Bronchial epithelial cell (primary cell): Measurements from ENCODE around the gene WDR70. TPM values are rescaled to one million over a fixed set of nuclear protein-coding genes. Genes with fewer than 3 reads are reported as not detected.

ENCODE experiments used
- DNase-seq: peaks from one replicate; pipeline ENCODE4 v3.0.0-alpha.2; 2010; ENCODE audit warnings: low read depth
- FAIRE-seq: peaks from 2 replicates; lab custom pipeline; 2011; peaks lifted over from hg19 to GRCh38; lab: Jason Lieb, UNC
- H3K27me3 ChIP-seq: 2 replicates; pipeline ENCODE4 v1.5.1; 2011; ENCODE audit warnings: low read length; ENCODE audit not compliant: control insufficient read depth, insufficient read depth
- H3K36me3 ChIP-seq: 2 replicates; pipeline ENCODE4 v1.5.1; 2011; ENCODE audit warnings: low read length; ENCODE audit not compliant: control insufficient read depth, insufficient read depth
- H3K4me3 ChIP-seq: 2 replicates; pipeline ENCODE4 v1.5.1; 2011; ENCODE audit warnings: mild to moderate bottlenecking, low read depth, low read length, control low read depth
- total RNA-seq: library from RNA; depleted of rRNA; stranded (reverse); fragments of >200 nt; gene quantifications from 2 replicates; pipeline ENCODE4 v1.2.1, GENCODE V29; 2014
- TF ChIP-seq, protein P1 (sequence below): IDR thresholded peaks from 2 replicates; pipeline ENCODE4 v1.5.1; 2011; ENCODE audit warnings: mild to moderate bottlenecking, moderate library complexity, low read length, control low read depth, inconsistent platforms; ENCODE audit not compliant: insufficient read depth, severe bottlenecking

The WDR70 gene
- total RNA-seq, 1 donor from 2014 or later = 17.9 TPM

DNA sequence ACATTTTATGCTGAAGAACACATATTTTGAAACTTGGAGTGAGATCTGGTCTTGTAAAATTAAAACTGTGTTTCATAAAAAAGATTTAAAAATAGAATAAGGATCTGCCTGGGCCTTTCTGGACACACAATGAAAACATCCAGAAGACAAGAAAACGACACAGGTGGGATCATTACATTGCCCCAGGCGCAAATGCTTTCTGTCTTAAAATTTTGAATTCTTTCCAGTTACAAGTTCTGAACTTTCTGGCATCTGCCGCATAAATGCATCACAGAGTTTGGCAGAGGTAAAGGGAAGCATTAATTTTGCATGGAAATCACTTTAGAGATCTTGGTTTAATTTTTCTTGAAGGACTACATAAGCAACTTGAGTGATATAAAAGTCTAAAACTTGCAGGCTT is 219.6 kb downstream of the WDR70 start:
- no peaks in the 10 kb centered on the region for H3K27me3 ChIP-seq
- no peaks in the 10 kb centered on the region for H3K36me3 ChIP-seq
- no peak for DNase-seq
- no peak for FAIRE-seq
- TF ChIP-seq, protein P1, sequence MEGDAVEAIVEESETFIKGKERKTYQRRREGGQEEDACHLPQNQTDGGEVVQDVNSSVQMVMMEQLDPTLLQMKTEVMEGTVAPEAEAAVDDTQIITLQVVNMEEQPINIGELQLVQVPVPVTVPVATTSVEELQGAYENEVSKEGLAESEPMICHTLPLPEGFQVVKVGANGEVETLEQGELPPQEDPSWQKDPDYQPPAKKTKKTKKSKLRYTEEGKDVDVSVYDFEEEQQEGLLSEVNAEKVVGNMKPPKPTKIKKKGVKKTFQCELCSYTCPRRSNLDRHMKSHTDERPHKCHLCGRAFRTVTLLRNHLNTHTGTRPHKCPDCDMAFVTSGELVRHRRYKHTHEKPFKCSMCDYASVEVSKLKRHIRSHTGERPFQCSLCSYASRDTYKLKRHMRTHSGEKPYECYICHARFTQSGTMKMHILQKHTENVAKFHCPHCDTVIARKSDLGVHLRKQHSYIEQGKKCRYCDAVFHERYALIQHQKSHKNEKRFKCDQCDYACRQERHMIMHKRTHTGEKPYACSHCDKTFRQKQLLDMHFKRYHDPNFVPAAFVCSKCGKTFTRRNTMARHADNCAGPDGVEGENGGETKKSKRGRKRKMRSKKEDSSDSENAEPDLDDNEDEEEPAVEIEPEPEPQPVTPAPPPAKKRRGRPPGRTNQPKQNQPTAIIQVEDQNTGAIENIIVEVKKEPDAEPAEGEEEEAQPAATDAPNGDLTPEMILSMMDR = no peak
- no peak overlapping the region for H3K4me3 ChIP-seq

DNA sequence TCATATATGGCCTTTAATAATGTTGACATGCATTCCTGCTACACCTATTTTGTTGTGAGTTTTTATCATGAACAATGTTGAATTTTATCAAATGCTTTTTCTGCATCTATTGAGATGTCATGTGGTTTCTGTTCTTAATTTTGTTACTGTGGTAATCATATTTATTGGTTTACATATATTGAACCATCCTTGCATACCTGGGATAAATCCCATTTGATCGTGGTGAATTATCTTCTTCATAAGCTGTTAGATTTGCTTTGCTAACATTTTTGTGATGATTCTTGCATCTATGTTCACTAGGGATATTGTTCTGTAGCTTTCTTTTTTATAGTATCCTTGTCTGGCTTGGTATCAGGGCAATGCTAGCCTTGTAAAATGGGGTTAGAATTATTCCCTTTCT is 222.0 kb downstream of the WDR70 start:
- FAIRE-seq (no peak), DNase-seq (no peak)
- H3K27me3 ChIP-seq = no peaks in the 10 kb centered on the region
- H3K36me3 ChIP-seq = no peaks in the 10 kb centered on the region
- H3K4me3 ChIP-seq = no peak overlapping the region
- TF ChIP-seq, protein P1 = no peak

DNA sequence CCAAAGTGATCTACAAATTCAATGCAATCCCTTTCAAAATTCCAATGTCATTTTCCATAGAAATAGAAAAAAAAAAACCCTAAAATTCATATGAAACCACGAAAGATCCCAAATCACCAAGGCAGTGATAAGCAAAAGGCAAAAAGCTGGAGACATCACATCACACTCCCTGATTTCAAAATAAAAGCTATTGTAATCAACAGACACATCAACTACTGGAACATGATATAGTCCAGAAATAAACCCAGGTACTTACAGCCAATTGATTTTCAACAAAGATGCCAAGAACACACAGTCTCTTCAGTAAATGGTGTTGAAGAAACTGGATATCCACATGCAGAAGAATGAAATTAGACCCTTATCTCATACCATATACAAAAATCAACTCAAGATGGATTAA is 224.0 kb downstream of the WDR70 start:
- DNase-seq = no peak
- TF ChIP-seq, protein P1 = no peak
- no peaks in the 10 kb centered on the region for H3K36me3 ChIP-seq
- no peaks in the 10 kb centered on the region for H3K27me3 ChIP-seq
- FAIRE-seq = no peak
- no peak overlapping the region for H3K4me3 ChIP-seq

DNA sequence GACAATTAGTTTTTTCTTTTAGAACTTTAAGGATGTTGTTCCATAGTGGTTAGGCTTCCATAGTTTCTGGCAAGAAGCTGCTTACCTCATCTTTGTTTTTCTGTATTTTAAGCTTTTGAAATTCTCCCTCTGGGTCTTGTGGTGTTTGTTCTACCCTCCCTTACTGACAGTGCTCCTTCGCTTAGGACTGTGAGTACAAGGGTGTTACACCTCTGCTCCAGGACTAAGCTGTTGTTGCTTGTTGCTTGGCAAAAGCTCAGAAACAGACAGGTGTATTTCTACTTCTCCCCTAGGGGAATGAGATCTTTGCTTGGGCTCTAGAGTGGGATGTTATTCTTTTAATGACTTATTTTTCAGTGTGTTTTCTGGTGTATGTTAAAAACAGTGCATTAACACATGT is 225.2 kb downstream of the WDR70 start:
- H3K36me3 ChIP-seq = no peaks in the 10 kb centered on the region
- DNase-seq = no peak
- no peak overlapping the region for H3K4me3 ChIP-seq
- FAIRE-seq = no peak
- TF ChIP-seq, protein P1 = no peak
- H3K27me3 ChIP-seq = no peaks in the 10 kb centered on the region

DNA sequence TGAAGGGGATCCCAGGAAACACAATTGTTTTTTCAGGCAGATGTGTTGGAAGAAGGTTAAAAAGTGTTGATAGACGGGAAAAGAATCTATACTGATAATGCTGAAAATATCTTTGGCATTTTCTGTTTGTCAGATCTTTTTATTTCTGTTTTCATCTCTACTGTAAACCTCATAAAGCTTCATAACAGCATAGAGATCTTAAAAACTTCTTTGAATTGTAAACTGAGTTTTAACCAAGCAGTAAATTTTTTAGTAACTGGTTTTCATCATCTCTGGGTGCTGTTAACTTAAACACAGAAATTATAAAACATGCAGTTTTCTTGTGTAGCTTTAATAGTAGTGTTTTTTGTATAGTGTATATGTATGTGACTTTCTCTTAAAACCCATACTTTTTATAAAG is 227.0 kb downstream of the WDR70 start:
- FAIRE-seq (no peak), DNase-seq (no peak)
- Histone ChIP-seq H3K27me3 (no peaks in the 10 kb centered on the region), H3K36me3 (no peaks in the 10 kb centered on the region), H3K4me3 (no peak overlapping the region)
- TF ChIP-seq, protein P1 = no peak

DNA sequence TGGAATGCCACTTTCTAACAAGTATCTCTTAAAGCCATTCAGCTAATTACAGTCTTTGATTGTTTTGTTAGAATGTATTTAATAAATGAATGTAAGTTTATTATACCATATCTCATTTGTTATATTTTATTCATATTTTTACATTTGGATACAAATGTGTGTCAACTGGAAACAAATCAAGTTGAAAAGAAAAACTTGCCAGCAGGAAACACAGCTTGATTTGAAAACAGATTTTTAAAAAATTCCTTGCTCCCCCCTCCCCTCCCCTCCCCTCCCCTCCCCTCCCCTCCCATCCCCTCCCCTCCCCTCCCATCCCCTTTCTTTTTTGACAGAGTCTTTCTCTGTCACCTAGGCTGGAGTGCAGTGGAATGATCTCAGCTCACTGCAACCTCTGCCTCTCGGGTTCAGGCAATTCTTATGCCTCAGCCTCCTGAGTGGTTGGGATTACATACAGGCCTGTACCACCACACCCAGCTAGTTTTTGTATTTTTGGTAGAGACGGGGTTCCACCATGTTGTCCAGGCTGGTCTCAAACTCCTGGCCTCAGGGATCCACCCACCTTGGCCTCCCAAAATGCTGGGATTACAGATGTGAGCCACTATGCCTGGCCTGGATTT is 227.6 kb downstream of the WDR70 start:
- Histone ChIP-seq H3K27me3 (no peaks in the 10 kb centered on the region), H3K36me3 (no peaks in the 10 kb centered on the region), H3K4me3 (no peak overlapping the region)
- no peak for DNase-seq
- no peak for FAIRE-seq
- TF ChIP-seq, protein P1 = no peak
